GM12878 (cell line): ENCODE measurements around the gene CTAGE6. TPM values are rescaled to one million over a fixed set of nuclear protein-coding genes. Genes with fewer than 3 reads are reported as not detected.
"Not testable (repeated sequence)": the region's sequence is repeated elsewhere in the genome, so short reads cannot be mapped to it uniquely, and the experiment has no call there.

Experiments used
- ATAC-seq: fragments of 200-7000 bp; cut with Tn5 transposase; 3 replicates; pipeline ENCODE4 v1.9.1; 2020; ENCODE audit warnings: mild to moderate bottlenecking, moderate library complexity
- BruUV-seq: library from RNA; stranded (reverse); fragments of 400-500 nt; replicated peaks from 2 replicates; lab custom pipeline; 2021; lab: Mats Ljungman, UMichigan
- CTCF ChIA-PET: fragments of 300-600 bp; sonication (Branson Sonifier 250); formaldehyde crosslinking; extraction: SDS; loops from one replicate; lab custom pipeline; 2021; ENCODE audit warnings: inconsistent platforms; lab: Yijun Ruan, JAX
- POLR2A ChIA-PET: fragments of 350-600 bp; formaldehyde crosslinking; extraction: SDS; loops from one replicate; lab custom pipeline; 2021; ENCODE audit warnings: inconsistent platforms; lab: Charles Lee
- RAD21 ChIA-PET: fragments of 300-600 bp; sonication (Branson Sonifier 250); formaldehyde crosslinking; loops from one replicate; lab custom pipeline; 2023; ENCODE audit warnings: antibody characterized with exemption; ENCODE audit not compliant: unreplicated experiment; lab: Charles Lee
- SMC1A ChIA-PET: fragments of 300-600 bp; sonication (Branson Sonifier 250); formaldehyde crosslinking; loops from one replicate; lab custom pipeline; 2023; ENCODE audit not compliant: unreplicated experiment, uncharacterized antibody; lab: Charles Lee
- DNase-seq: peaks from one replicate; pipeline ENCODE4 v3.0.0-alpha.2; 2011; ENCODE audit warnings: low read depth, low spot score
- FAIRE-seq: peaks from 3 replicates; lab custom pipeline; 2011; peaks lifted over from hg19 to GRCh38; lab: Jason Lieb, UNC
- H2AFZ ChIP-seq: 2 replicates; pipeline ENCODE4 v1.6.0; 2011; ENCODE audit warnings: low read depth, low read length, control low read depth; ENCODE audit not compliant: control insufficient read depth
- H3K27ac ChIP-seq: 2 replicates; pipeline ENCODE4 v1.5.1; 2011; ENCODE audit warnings: control low read depth; ENCODE audit not compliant: control insufficient read depth, insufficient read depth
- H3K27me3 ChIP-seq, 2 experiments: replicated peaks in 1 of 2; 2 replicates each; pipeline versions ENCODE4 v1.6.0 to v1.6.1; 2011; ENCODE audit warnings: low read length in 1 of 2; ENCODE audit not compliant: control insufficient read depth in 2 of 2, insufficient read depth in 2 of 2
- H3K36me3 ChIP-seq, 2 experiments: 2 replicates each; pipeline ENCODE4 v1.5.1; 2011; ENCODE audit warnings: low read length in 1 of 2; ENCODE audit not compliant: control insufficient read depth in 2 of 2, insufficient read depth in 2 of 2
- H3K4me1 ChIP-seq: 2 replicates; pipeline ENCODE4 v1.6.1; 2011; ENCODE audit warnings: mild to moderate bottlenecking, low read length, moderate library complexity, mixed read lengths; ENCODE audit not compliant: control insufficient read depth, insufficient read depth
- H3K4me2 ChIP-seq: 2 replicates; pipeline ENCODE4 v1.6.0; 2011; ENCODE audit warnings: control low read depth; ENCODE audit not compliant: control insufficient read depth, insufficient read depth
- H3K4me3 ChIP-seq: fragments of 200-600 bp; sonication (generic); 2 replicates; pipeline ENCODE4 v1.5.1; 2016
- H3K79me2 ChIP-seq: 2 replicates; pipeline ENCODE4 v1.6.0; 2011; ENCODE audit warnings: low read length; ENCODE audit not compliant: control insufficient read depth, insufficient read depth
- H3K9ac ChIP-seq: 2 replicates; pipeline ENCODE4 v1.8.0; 2011; ENCODE audit warnings: low read length, control low read depth, mixed read lengths; ENCODE audit not compliant: control insufficient read depth, insufficient read depth
- H3K9me3 ChIP-seq: replicated peaks from 3 replicates; pipeline ENCODE4 v1.5.1; 2011; ENCODE audit warnings: mild to moderate bottlenecking, low read length; ENCODE audit not compliant: control insufficient read depth, insufficient read depth
- H4K20me1 ChIP-seq: 2 replicates; pipeline ENCODE4 v1.6.0; 2011; ENCODE audit not compliant: control insufficient read depth, insufficient read depth
- BHLHE40 ChIP-seq, 2 experiments: fragments of 450-650 bp in 1 of 2; IDR thresholded peaks; 2 replicates each; pipeline ENCODE4 v1.6.1; 2011 to 2017; ENCODE audit warnings: low read depth in 2 of 2, borderline replicate concordance in 1 of 2, improper control_type of control experiment in 1 of 2, low read length in 1 of 2, mild to moderate bottlenecking in 1 of 2
- WGBS: methylation state at CpG from one replicate; pipeline ENCODE4 v1.1.6; 2016; ENCODE audit warnings: low lambda C conversion rate; ENCODE audit not compliant: insufficient replicate concordance, insufficient coverage; ENCODE audit errors: missing lambda C conversion rate; 5-methylcytosine and 5-hydroxymethylcytosine counted together
- in situ Hi-C: fragments of 300-500 bp; cut with MboI; formaldehyde crosslinking; loops from 9 replicates; pipeline ENCODE4 v1.14.3; 2018; ENCODE audit warnings: mixed read lengths
- intact Hi-C: fragments of 100-400 bp; cut with micrococcal nuclease; formaldehyde crosslinking; loops from one replicate; pipeline ENCODE4 v1.14.2; 2022; ENCODE audit not compliant: unreplicated experiment
- polyA plus RNA-seq, 11 experiments: library from polyadenylated mRNA; depleted of rRNA in 4 of 11; unstranded in 6 of 11; stranded (reverse) in 5 of 11; fragments of >200 nt; fragmentation: Nextera tagmentation in 4 of 11; fragmentation: Illumina TruSeq in 1 of 11; extraction: Ambion mirVana in 4 of 11; extraction: Trizol in 1 of 11; gene quantifications; 1 replicate in 1 of 11; 2 replicates in 10 of 11; pipeline versions ENCODE4 v1.2.1 to v1.2.3, GENCODE V29; 2011 to 2016; ENCODE audit warnings: inconsistent platforms in 2 of 11, missing spikeins in 2 of 11, low read depth in 1 of 11
- total RNA-seq, 4 experiments: library from RNA; depleted of rRNA in 3 of 4; stranded (reverse); fragments of >200 nt in 3 of 4; fragmentation: Illumina TruSeq in 1 of 4; extraction: Trizol in 1 of 4; gene quantifications; 2 replicates each; pipeline versions ENCODE4 v1.2.1 to v1.2.3, GENCODE V29; 2013 to 2021

Gene CTAGE6
- total and polyA plus RNA-seq, 10 of the 15 experiments (the other 5 are each of a cell fraction or from before 2014, with no cell fraction given), result 0.12 TPM; not detected in 9

- H3K4me2 ChIP-seq, H3K27ac ChIP-seq, H3K27me3 ChIP-seq, CTCF ChIA-PET, intact Hi-C loops, H3K9ac ChIP-seq, SMC1A ChIA-PET, H3K79me2 ChIP-seq, ATAC-seq, in situ Hi-C loops, H3K4me1 ChIP-seq, BruUV-seq, RAD21 ChIA-PET, H3K36me3 ChIP-seq, H3K4me3 ChIP-seq, POLR2A ChIA-PET, FAIRE-seq, DNase-seq, H4K20me1 ChIP-seq, H3K9me3 ChIP-seq, H2AFZ ChIP-seq: not testable (repeated sequence)
- TF ChIP-seq BHLHE40 (IDR thresholded peaks at IDR 0.05; ENCODE audit: borderline replicate concordance in 1 of 2, low read depth in 2 of 2, low read length in 1 of 2), result peak in 1 of 2 experiments; percentile 9; a peak in 1 of 4 replicates
- 3% methylated on average over 2 of the region's 2 CpGs for WGBS
These were observed 10.0 kb upstream of the CTAGE6 start for GRCh38 chr7:143767531-143767930.

- DNase-seq, POLR2A ChIA-PET, H4K20me1 ChIP-seq, H3K79me2 ChIP-seq, H3K27me3 ChIP-seq, intact Hi-C loops, BruUV-seq, H2AFZ ChIP-seq, H3K9ac ChIP-seq, RAD21 ChIA-PET, SMC1A ChIA-PET, CTCF ChIA-PET, H3K36me3 ChIP-seq, in situ Hi-C loops, H3K4me2 ChIP-seq, H3K9me3 ChIP-seq, FAIRE-seq, H3K4me3 ChIP-seq, H3K4me1 ChIP-seq, H3K27ac ChIP-seq: not testable (repeated sequence)
- no CpG with 5 or more reads among the region's 5 CpGs for WGBS
- peak; percentile 44; the same call in 2 of the 3 replicates for ATAC-seq
These were observed 8.2 kb upstream of the CTAGE6 start for GRCh38 chr7:143765678-143766077.

- H3K27me3 ChIP-seq, H4K20me1 ChIP-seq, intact Hi-C loops, POLR2A ChIA-PET, H3K4me3 ChIP-seq, H3K27ac ChIP-seq, BruUV-seq, H2AFZ ChIP-seq, FAIRE-seq, H3K4me1 ChIP-seq, H3K9me3 ChIP-seq, in situ Hi-C loops, DNase-seq, CTCF ChIA-PET, SMC1A ChIA-PET, RAD21 ChIA-PET, H3K79me2 ChIP-seq, ATAC-seq, H3K36me3 ChIP-seq, H3K9ac ChIP-seq, H3K4me2 ChIP-seq: not testable (repeated sequence)
- WGBS, result no CpG with 5 or more reads among the region's 1 CpG
These were observed 5.6 kb upstream of the CTAGE6 start for GRCh38 chr7:143763065-143763464.

- H3K4me2 ChIP-seq, H3K27me3 ChIP-seq, H3K4me1 ChIP-seq, H3K4me3 ChIP-seq, RAD21 ChIA-PET, H3K27ac ChIP-seq, H3K9ac ChIP-seq, H3K36me3 ChIP-seq, DNase-seq, in situ Hi-C loops, H2AFZ ChIP-seq, ATAC-seq, FAIRE-seq, intact Hi-C loops, POLR2A ChIA-PET, H3K79me2 ChIP-seq, SMC1A ChIA-PET, H3K9me3 ChIP-seq, BruUV-seq, H4K20me1 ChIP-seq, CTCF ChIA-PET: not testable (repeated sequence)
- WGBS, result 17% methylated on average over 2 of the region's 4 CpGs
These were observed 12.2 kb downstream of the CTAGE6 start for GRCh38 chr7:143745340-143745739.
